Endothelial cell of umbilical vein (primary cell): ENCODE results near the gene CSPG5.

Experiments
- CTCF ChIP-seq, 2 donors: IDR thresholded peaks; 1 replicate in 1 of 2; 2 replicates in 1 of 2; pipeline ENCODE4 v1.5.1; 2011; ENCODE audit warnings: low read length in 2 of 2, mild to moderate bottlenecking in 2 of 2, moderate library complexity in 2 of 2, control low read depth in 1 of 2, inconsistent platforms in 1 of 2, low read depth in 1 of 2; ENCODE audit not compliant: insufficient read depth in 1 of 2; ENCODE audit errors: extremely low read depth in 1 of 2
- MAX ChIP-seq: IDR thresholded peaks from 2 replicates; pipeline ENCODE4 v1.6.1; 2011; ENCODE audit not compliant: insufficient read depth, insufficient read length

- TF ChIP-seq MAX (no peak), CTCF (IDR thresholded peaks at IDR 0.05; ENCODE audit: extremely low read depth in 1 of 2, insufficient read depth in 1 of 2, low read depth in 1 of 2, low read length in 2 of 2) (no peak)
Measured at GRCh38 chr3:47536221-47536891, 42.3 kb downstream of the CSPG5 start.
